ENCODE results near the gene DGKD. TPM values are rescaled to one million over a fixed set of nuclear protein-coding genes. Genes with fewer than 3 reads are reported as not detected.

DGKD gene, protein sequence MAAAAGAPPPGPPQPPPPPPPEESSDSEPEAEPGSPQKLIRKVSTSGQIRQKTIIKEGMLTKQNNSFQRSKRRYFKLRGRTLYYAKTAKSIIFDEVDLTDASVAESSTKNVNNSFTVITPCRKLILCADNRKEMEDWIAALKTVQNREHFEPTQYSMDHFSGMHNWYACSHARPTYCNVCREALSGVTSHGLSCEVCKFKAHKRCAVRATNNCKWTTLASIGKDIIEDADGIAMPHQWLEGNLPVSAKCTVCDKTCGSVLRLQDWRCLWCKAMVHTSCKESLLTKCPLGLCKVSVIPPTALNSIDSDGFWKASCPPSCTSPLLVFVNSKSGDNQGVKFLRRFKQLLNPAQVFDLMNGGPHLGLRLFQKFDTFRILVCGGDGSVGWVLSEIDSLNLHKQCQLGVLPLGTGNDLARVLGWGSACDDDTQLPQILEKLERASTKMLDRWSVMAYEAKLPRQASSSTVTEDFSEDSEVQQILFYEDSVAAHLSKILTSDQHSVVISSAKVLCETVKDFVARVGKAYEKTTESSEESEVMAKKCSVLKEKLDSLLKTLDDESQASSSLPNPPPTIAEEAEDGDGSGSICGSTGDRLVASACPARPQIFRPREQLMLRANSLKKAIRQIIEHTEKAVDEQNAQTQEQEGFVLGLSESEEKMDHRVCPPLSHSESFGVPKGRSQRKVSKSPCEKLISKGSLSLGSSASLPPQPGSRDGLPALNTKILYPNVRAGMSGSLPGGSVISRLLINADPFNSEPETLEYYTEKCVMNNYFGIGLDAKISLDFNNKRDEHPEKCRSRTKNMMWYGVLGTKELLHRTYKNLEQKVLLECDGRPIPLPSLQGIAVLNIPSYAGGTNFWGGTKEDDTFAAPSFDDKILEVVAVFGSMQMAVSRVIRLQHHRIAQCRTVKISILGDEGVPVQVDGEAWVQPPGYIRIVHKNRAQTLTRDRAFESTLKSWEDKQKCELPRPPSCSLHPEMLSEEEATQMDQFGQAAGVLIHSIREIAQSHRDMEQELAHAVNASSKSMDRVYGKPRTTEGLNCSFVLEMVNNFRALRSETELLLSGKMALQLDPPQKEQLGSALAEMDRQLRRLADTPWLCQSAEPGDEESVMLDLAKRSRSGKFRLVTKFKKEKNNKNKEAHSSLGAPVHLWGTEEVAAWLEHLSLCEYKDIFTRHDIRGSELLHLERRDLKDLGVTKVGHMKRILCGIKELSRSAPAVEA
- total RNA-seq (100 to 1,000 TPM in 4 of 7 donors, 10 to 100 TPM in 3; 45.2 to 120 (median 102) TPM), polyA plus RNA-seq (10 to 100 TPM; 21.9 to 35.6 (median 32.1) TPM)
- long read RNA-seq, donor 1, partial matches to known transcripts = 0 of 1 reads
- long read RNA-seq, donor 1, other reads (novel, unspliced or antisense) = 0 of 1 reads
- long read RNA-seq, donor 2, partial matches to known transcripts = 0 of 2 reads
- long read RNA-seq, donor 2, other reads (novel, unspliced or antisense) = 0 of 2 reads

DNA sequence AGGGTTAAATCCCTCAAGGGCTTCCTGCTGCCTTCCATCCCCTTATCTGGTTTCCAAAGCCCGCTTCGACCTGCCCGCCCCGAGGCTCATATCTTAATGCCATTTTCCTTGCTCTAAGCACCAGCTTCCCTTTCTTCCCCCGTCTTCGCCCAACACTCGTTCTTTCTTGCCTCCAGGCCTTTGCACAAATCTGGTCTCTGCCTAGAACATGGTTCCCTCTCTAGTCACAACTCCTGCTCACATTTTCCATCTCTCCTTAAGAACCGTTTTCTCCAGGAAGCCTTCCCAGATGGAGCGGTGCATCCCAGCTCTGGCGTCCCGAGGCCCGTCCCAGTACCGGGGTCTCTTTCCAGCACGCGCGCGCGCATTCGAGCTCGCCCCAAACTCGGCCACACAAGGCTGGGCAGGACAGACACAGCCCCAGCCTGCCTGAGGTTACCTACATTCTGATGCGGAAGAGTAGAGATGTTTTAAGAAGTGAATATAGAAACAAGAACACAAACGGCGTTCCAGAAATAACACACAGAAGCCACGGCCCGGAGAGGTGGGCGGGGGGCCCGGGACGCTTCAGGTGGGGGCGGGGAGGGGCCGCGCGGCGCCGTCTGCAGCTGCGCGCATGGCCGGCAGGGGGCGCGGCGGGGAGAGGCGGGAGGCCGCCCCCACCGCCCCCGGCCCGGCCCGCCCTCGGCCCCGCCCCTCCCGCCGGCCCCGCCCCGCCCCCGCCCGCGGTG, at the start of gene DGKD:
TSS of gene DGKD (plus strand) at position 726 of the 731 bp plus-strand sequence. CDS start 25 bp downstream, outside the sequence.
- intact Hi-C loops (cut with DNase I; ENCODE audit: low total_unique reads) = no loop called here

DNA sequence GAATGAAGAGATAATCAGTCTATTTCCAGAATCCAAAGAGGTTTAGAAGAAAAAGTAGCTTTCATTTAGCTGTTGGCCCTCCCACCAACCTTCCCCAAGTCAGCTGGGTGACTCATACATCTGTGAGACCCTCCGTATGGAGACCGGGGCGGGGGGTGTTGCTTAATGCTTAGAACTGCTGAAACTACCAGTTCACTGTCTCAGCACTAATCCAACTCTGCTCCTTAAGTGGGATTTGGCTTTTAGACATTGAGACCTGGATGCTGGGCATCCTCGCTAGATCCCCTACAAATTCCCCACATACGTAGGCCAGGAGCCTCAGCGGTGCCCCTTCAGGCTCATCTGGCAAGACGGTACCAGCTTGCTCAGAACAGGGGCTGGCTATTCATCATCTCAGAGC, 46.7 kb upstream of the DGKD start, which contains the start of gene SAG:
TSS of gene SAG (plus strand) at position 252 of the 400 bp plus-strand sequence. CDS start 1,374 bp downstream, outside the sequence.
- Histone ChIP-seq H3K27me3 (replicated peaks in 1 of 7) (no peaks in the 10 kb centered on the region), H3K4me1 (peaks cover 0 to 14% (median 0%) of the 10 kb centered on the region in 6 donors), H3K9me3 (no peaks in the 10 kb centered on the region), H3K27ac (no peak within 1 kb of the TSS), H3K4me3 (no peak within 1 kb of the TSS), H3K36me3 (no peaks in the 10 kb centered on the region)
- TF ChIP-seq POLR2A (IDR thresholded peaks at IDR 0.05) = no peak
- no peak for TF ChIP-seq POLR2AphosphoS5 (IDR thresholded peaks at IDR 0.05)
- TF ChIP-seq, protein P1, sequence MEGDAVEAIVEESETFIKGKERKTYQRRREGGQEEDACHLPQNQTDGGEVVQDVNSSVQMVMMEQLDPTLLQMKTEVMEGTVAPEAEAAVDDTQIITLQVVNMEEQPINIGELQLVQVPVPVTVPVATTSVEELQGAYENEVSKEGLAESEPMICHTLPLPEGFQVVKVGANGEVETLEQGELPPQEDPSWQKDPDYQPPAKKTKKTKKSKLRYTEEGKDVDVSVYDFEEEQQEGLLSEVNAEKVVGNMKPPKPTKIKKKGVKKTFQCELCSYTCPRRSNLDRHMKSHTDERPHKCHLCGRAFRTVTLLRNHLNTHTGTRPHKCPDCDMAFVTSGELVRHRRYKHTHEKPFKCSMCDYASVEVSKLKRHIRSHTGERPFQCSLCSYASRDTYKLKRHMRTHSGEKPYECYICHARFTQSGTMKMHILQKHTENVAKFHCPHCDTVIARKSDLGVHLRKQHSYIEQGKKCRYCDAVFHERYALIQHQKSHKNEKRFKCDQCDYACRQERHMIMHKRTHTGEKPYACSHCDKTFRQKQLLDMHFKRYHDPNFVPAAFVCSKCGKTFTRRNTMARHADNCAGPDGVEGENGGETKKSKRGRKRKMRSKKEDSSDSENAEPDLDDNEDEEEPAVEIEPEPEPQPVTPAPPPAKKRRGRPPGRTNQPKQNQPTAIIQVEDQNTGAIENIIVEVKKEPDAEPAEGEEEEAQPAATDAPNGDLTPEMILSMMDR (IDR thresholded peaks at IDR 0.05 in 8 of 11, conservative IDR thresholded peaks at IDR 0.05 in 3 of 11) = no peak
- no peak for DNase-seq
- intact Hi-C loops (cut with DNase I; ENCODE audit: low total_unique reads) = no loop called here
- WGBS, 5 donors = 75 to 91% (median 83%) methylated on average over 7 of the region's 7 CpGs

More for the DNA sequence above, at the start of gene DGKD:
- no peaks in the 10 kb centered on the region for H3K27me3 ChIP-seq (replicated peaks in 1 of 7)
- peak; percentile 95 for DNase-seq
- TF ChIP-seq POLR2AphosphoS5 (IDR thresholded peaks at IDR 0.05) = peak; percentile 85 to 91 (median 85)
- TF ChIP-seq, protein P1 (IDR thresholded peaks at IDR 0.05 in 8 of 11, conservative IDR thresholded peaks at IDR 0.05 in 3 of 11) = peak in 7 of 11 experiments; percentile 3 to 81 (median 27)
- peak in 2 of 3 donors; percentile 7 to 69 for TF ChIP-seq POLR2A (IDR thresholded peaks at IDR 0.05)
- H3K36me3 ChIP-seq = no peaks in the 10 kb centered on the region
- peak within 1 kb of the TSS; percentile 61 to 89 (median 76) for H3K4me3 ChIP-seq
- H3K27ac ChIP-seq = peak within 1 kb of the TSS; percentile 61 to 90 (median 84)
- peaks cover 51 to 92% (median 79%) of the 10 kb centered on the region in 6 donors for H3K4me1 ChIP-seq
- WGBS, 5 donors = 2 to 5% (median 3%) methylated on average over 35 to 56 of the region's 56 CpGs
- no peaks in the 10 kb centered on the region for H3K9me3 ChIP-seq

DNA sequence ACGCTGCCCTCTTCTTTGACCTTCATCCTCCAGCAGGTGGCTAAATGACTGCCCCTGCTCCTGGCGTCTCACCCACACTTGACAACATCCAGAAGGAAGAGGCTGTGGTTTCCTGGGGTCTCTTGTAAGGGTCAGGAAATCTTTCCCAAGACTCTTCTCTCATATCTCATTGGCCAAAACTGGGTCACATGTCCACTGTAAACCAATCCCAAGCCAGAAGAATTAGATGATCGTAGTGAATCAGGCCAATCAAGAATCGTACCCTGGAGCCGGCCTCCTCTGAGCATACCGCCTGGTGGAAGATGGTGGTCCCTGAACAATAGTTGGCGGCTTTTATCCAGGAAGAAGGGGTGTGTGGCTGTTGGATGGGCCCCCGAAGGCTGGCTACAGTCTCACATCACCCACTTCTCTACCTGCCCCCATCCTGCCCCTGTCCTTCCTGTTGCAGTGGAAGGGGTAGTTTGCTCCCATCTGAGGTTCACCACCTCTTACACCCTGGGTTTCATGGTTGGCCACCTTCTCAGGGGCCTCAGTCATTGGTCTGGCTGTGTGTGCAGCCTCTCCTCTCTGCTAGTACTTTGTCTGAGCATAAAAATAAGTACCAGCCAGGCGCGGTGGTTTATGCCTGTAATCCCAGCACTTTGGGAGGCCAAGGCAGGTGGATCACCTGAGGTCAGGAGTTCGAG, 42.9 kb upstream of the DGKD start:
- no peak overlapping the region for H3K27ac ChIP-seq
- no peaks in the 10 kb centered on the region for H3K27me3 ChIP-seq (replicated peaks in 1 of 7)
- no peaks in the 10 kb centered on the region for H3K9me3 ChIP-seq
- DNase-seq = no peak
- no peaks in the 10 kb centered on the region for H3K36me3 ChIP-seq
- intact Hi-C loops (cut with DNase I; ENCODE audit: low total_unique reads) = no loop called here
- peak in 2 of 3 donors; percentile 12 to 15 for TF ChIP-seq POLR2AphosphoS5 (IDR thresholded peaks at IDR 0.05)
- TF ChIP-seq, protein P1 (IDR thresholded peaks at IDR 0.05 in 8 of 11, conservative IDR thresholded peaks at IDR 0.05 in 3 of 11) = no peak
- TF ChIP-seq POLR2A (IDR thresholded peaks at IDR 0.05) = no peak
- 73 to 85% (median 78%) methylated on average over 10 to 11 of the region's 11 CpGs for WGBS, 5 donors
- H3K4me3 ChIP-seq = no peak overlapping the region
- peaks cover 0 to 23% (median 0%) of the 10 kb centered on the region in 6 donors for H3K4me1 ChIP-seq

Data from spleen (tissue), 13 donors.